Body of pancreas (tissue), 4 donors: ENCODE measurements around the gene ECHS1.

ENCODE experiments used
- CTCF ChIP-seq, 7 experiments: fragments of 450-650 bp in 4 of 7; fragments of 200-600 bp in 3 of 7; sonication (generic) in 3 of 7; IDR thresholded peaks; one replicate each; pipeline ENCODE4 v1.5.1; 2016 to 2019; ENCODE audit warnings: antibody characterized with exemption in 7 of 7
- POLR2A ChIP-seq, 3 donors: fragments of 450-650 bp; IDR thresholded peaks; one replicate each; pipeline ENCODE4 v1.6.1; 2016; ENCODE audit warnings: antibody characterized with exemption in 3 of 3, mild to moderate bottlenecking in 2 of 3

- no peak for TF ChIP-seq CTCF (IDR thresholded peaks at IDR 0.05)
- TF ChIP-seq POLR2A (IDR thresholded peaks at IDR 0.05), result no peak
These were observed 39.2 kb upstream of the ECHS1 start for GRCh38 chr10:133412381-133412711.
